Colonic mucosa (tissue), 4 donors: Measurements from ENCODE around the gene FBH1. TPM values are rescaled to one million over a fixed set of nuclear protein-coding genes. Genes with fewer than 3 reads are reported as not detected.
A peak's percentile ranks its signal among the peaks of the same experiment; 100 is the strongest.

ENCODE experiments used
- DNase-seq: peaks from one replicate; pipeline ENCODE4 v3.0.0-alpha.2; 2020
- H3K27ac ChIP-seq: fragments of 200-600 bp; one replicate; pipeline ENCODE4 v1.8.0; 2021
- H3K27me3 ChIP-seq: fragments of 200-600 bp; one replicate; pipeline ENCODE4 v1.8.0; 2021
- H3K36me3 ChIP-seq: fragments of 200-600 bp; one replicate; pipeline ENCODE4 v1.8.0; 2021
- H3K4me1 ChIP-seq: fragments of 200-600 bp; one replicate; pipeline ENCODE4 v1.8.0; 2021; ENCODE audit warnings: mild to moderate bottlenecking
- H3K4me3 ChIP-seq: fragments of 200-600 bp; one replicate; pipeline ENCODE4 v1.8.0; 2021
- H3K9ac ChIP-seq, 2 donors: one replicate each; pipeline ENCODE4 v1.7.0; 2013; ENCODE audit warnings: control low read depth in 2 of 2, low read depth in 2 of 2, low read length in 2 of 2
- H3K9me3 ChIP-seq: fragments of 200-600 bp; one replicate; pipeline ENCODE4 v1.8.0; 2021
- CTCF ChIP-seq: fragments of 200-600 bp; IDR thresholded peaks from one replicate; pipeline ENCODE4 v1.8.0; 2022; ENCODE audit warnings: antibody characterized with exemption, mild to moderate bottlenecking
- intact Hi-C: fragments of 100-400 bp; cut with DNase I; formaldehyde crosslinking; loops from one replicate; pipeline ENCODE4 v1.14.1; 2022
- total RNA-seq, 2 donors: library from RNA; stranded (reverse); fragmentation: NEBNext Ultra II Directional in 1 of 2; extraction: Animal tissue kit (Norgen Biotek cat#: 25700) in 1 of 2; gene quantifications; one replicate each; pipeline ENCODE4 v1.2.1, GENCODE V29; 2021
- donor health status: healthy.
- donor health status: DM: no; HTN: no; CAD: no.
- donor health status: DM: no; HTN: no; CAD: no.

FBH1 gene
- total RNA-seq, 2 donors from 2014 or later: 67.7 to 87.5 TPM

- no peak for DNase-seq
- no peak for TF ChIP-seq CTCF
- Histone ChIP-seq H3K27me3 (no peaks in the 10 kb centered on the region), H3K9me3 (no peaks in the 10 kb centered on the region), H3K36me3 (peaks cover 3% of the 10 kb centered on the region), H3K4me3 (no peak overlapping the region), H3K9ac (no peak overlapping the region), H3K4me1 (peaks cover 4% of the 10 kb centered on the region), H3K27ac (no peak overlapping the region)
- intact Hi-C loops: no loop called here
Observed at GRCh38 chr10:5963071-5963470, 73.0 kb downstream of the FBH1 start.

GRCh38 chr10:5963591-5963990 is 73.5 kb downstream of the FBH1 start:
- H3K9me3 ChIP-seq: no peaks in the 10 kb centered on the region
- H3K9ac ChIP-seq: no peak overlapping the region
- no peak for DNase-seq
- intact Hi-C loops: no loop called here
- TF ChIP-seq CTCF: no peak
- peaks cover 4% of the 10 kb centered on the region for H3K4me1 ChIP-seq
- no peaks in the 10 kb centered on the region for H3K27me3 ChIP-seq
- H3K27ac ChIP-seq: no peak overlapping the region
- peaks cover 3% of the 10 kb centered on the region for H3K36me3 ChIP-seq
- H3K4me3 ChIP-seq: no peak overlapping the region

- TF ChIP-seq CTCF: no peak
- Histone ChIP-seq H3K27ac (no peak overlapping the region), H3K36me3 (peaks cover 3% of the 10 kb centered on the region), H3K4me3 (no peak overlapping the region), H3K9me3 (no peaks in the 10 kb centered on the region), H3K27me3 (no peaks in the 10 kb centered on the region), H3K9ac (no peak overlapping the region), H3K4me1 (peaks cover 4% of the 10 kb centered on the region)
- DNase-seq: no peak
- intact Hi-C loops: no loop called here
Observed at GRCh38 chr10:5964736-5965135, 74.7 kb downstream of the FBH1 start.

GRCh38 chr10:5965266-5965665 is 75.2 kb downstream of the FBH1 start:
- intact Hi-C loops: no loop called here
- H3K9ac ChIP-seq: no peak overlapping the region
- TF ChIP-seq CTCF: no peak
- no peak overlapping the region for H3K27ac ChIP-seq
- peaks cover 4% of the 10 kb centered on the region for H3K4me1 ChIP-seq
- H3K4me3 ChIP-seq: no peak overlapping the region
- H3K9me3 ChIP-seq: no peaks in the 10 kb centered on the region
- no peaks in the 10 kb centered on the region for H3K27me3 ChIP-seq
- DNase-seq: peak; percentile 52
- no peaks in the 10 kb centered on the region for H3K36me3 ChIP-seq

- intact Hi-C loops: no loop called here
- H3K27ac ChIP-seq: no peak overlapping the region
Observed at GRCh38 chr10:5968037-5968680, 78.1 kb downstream of the FBH1 start.

More at GRCh38 chr10:5968037-5968680, 78.1 kb downstream of the FBH1 start:
- H3K9me3 ChIP-seq: no peaks in the 10 kb centered on the region
- H3K4me3 ChIP-seq: no peak overlapping the region
- no peaks in the 10 kb centered on the region for H3K27me3 ChIP-seq
- no peaks in the 10 kb centered on the region for H3K36me3 ChIP-seq
- DNase-seq: peak; percentile 17
- H3K9ac ChIP-seq: no peak overlapping the region
- TF ChIP-seq CTCF: no peak
- peaks cover 12% of the 10 kb centered on the region for H3K4me1 ChIP-seq
